ENCODE data around the gene SUV39H1.

SUV39H1 gene

GRCh38 chrX:48663241-48663640 lies 33.3 kb upstream of the SUV39H1 start:
- Histone ChIP-seq H3K36me3 (ENCODE audit: control insufficient read depth in 2 of 2, insufficient read depth in 1 of 2, low read length in 2 of 2) (no peaks in the 10 kb centered on the region), H3K4me3 (ENCODE audit: low read depth, low read length) (no peak overlapping the region), H3K4me1 (ENCODE audit: control insufficient read depth, insufficient read depth, low read length) (no peaks in the 10 kb centered on the region), H3K27ac (ENCODE audit: extremely low read depth, low read depth, low read length) (no peak overlapping the region), H3K9me3 (ENCODE audit: control insufficient read depth, insufficient read depth, low read depth, low read length) (no peaks in the 10 kb centered on the region)
- ChIA-PET CTCF (no interaction called here), POLR2A (no interaction called here)
- TF ChIP-seq ZNF561 (tag by site-specific recombination; IDR thresholded peaks at IDR 0.05; ENCODE audit: borderline replicate concordance) = no peak
- no peak for TF ChIP-seq ZFP37 (tag by site-specific recombination; IDR thresholded peaks at IDR 0.05)
- no peak for TF ChIP-seq ZNF133 (tag by site-specific recombination; IDR thresholded peaks at IDR 0.05)
- no peak for TF ChIP-seq ATF2 (tag by site-specific recombination; IDR thresholded peaks at IDR 0.05; ENCODE audit: low read depth)
- no peak for TF ChIP-seq ZBTB26 (tag by site-specific recombination; optimal IDR thresholded peaks at IDR 0.05)
- TF ChIP-seq ZNF223 (tag by site-specific recombination; IDR thresholded peaks at IDR 0.05) = no peak
- no peak for TF ChIP-seq ZSCAN18 (tag by site-specific recombination; IDR thresholded peaks at IDR 0.05)
- TF ChIP-seq ZNF280D (tag by site-specific recombination; IDR thresholded peaks at IDR 0.05) = no peak

GRCh38 chrX:48664156-48664555 lies 32.4 kb upstream of the SUV39H1 start:
- CTCF ChIA-PET = no interaction called here
- POLR2A ChIA-PET = no interaction called here
- TF ChIP-seq TRIM28 (IDR thresholded peaks at IDR 0.05; ENCODE audit: borderline replicate concordance, low read length) (no peak), TSHZ1 (tag by site-specific recombination; IDR thresholded peaks at IDR 0.05; ENCODE audit: borderline replicate concordance) (no peak), ZBTB44 (tag by site-specific recombination; IDR thresholded peaks at IDR 0.05) (no peak), ZNF416 (tag by site-specific recombination; IDR thresholded peaks at IDR 0.05) (no peak), ZNF335 (tag by site-specific recombination; conservative IDR thresholded peaks at IDR 0.05) (no peak), PRDM10 (tag by site-specific recombination; IDR thresholded peaks at IDR 0.05) (no peak), ZSCAN18 (tag by site-specific recombination; IDR thresholded peaks at IDR 0.05) (no peak)
- H3K4me3 ChIP-seq (ENCODE audit: low read depth, low read length) = no peak overlapping the region
- no peaks in the 10 kb centered on the region for H3K36me3 ChIP-seq (ENCODE audit: control insufficient read depth in 2 of 2, insufficient read depth in 1 of 2, low read length in 2 of 2)
- H3K4me1 ChIP-seq (ENCODE audit: control insufficient read depth, insufficient read depth, low read length) = no peaks in the 10 kb centered on the region
- no peaks in the 10 kb centered on the region for H3K9me3 ChIP-seq (ENCODE audit: control insufficient read depth, insufficient read depth, low read depth, low read length)
- no peak overlapping the region for H3K27ac ChIP-seq (ENCODE audit: extremely low read depth, low read depth, low read length)
